NCI-H1436 (cell line): Measurements from ENCODE around the gene ALDH6A1.

ENCODE experiments used
- DNase-seq: peaks from one replicate; lab custom pipeline; 2025; lab: John Stamatoyannopoulos, UW

Gene ALDH6A1

DNA sequence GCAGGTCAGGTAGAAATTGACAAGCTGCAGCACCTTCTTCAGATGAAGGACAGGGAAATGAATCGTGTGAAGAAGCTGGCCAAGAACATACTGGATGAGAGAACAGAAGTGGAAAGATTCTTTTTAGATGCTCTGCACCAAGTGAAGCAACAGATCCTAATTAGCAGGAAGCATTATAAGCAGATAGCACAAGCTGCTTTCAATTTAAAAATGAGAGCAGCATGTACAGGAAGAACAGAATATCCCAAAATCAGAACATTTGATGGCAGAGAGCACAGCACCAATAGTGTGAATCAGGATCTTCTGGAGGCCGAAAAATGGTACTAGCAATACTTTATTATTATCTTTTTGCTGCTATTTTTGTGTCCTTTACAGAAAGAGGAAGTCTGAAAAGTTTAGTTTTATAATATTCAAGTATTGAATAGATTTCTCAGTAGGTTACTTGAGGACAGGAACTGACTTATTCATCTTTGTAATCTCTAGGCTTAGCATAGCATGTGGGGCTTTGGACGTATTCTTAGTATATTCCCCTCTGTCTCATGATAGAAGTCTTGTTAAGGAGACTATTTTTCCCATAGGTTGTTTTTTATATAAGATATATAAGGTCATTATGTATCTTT lies 34.3 kb downstream of the ALDH6A1 start:
- no peak for DNase-seq

- DNase-seq, result no peak
Observed at GRCh38 chr14:74048281-74048680, 36.0 kb downstream of the ALDH6A1 start.

- DNase-seq, result no peak
Observed at GRCh38 chr14:74045522-74045921, 38.7 kb downstream of the ALDH6A1 start.

DNA sequence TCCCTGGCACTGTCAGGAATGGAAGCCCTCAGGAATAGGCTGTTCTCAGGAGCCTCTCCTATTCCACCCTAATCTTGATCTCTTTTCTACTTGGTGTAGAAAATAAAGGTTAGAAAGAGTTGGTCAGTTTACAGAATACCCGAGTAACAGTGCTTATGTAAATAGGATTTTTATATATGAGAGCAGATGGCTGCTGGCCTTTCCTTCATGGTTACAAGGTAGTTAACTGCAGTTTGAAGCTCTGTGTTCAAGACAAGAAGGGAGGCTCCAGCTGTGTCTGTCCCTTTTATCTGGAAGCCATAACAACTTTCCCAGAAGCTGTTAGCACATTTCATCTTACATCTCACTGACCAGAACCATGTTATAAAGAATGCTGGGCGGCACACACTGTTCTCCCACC lies 42.0 kb downstream of the ALDH6A1 start:
- DNase-seq, result no peak

GRCh38 chr14:74038020-74038859 lies 46.0 kb downstream of the ALDH6A1 start:
- peak; percentile 39 for DNase-seq

DNA sequence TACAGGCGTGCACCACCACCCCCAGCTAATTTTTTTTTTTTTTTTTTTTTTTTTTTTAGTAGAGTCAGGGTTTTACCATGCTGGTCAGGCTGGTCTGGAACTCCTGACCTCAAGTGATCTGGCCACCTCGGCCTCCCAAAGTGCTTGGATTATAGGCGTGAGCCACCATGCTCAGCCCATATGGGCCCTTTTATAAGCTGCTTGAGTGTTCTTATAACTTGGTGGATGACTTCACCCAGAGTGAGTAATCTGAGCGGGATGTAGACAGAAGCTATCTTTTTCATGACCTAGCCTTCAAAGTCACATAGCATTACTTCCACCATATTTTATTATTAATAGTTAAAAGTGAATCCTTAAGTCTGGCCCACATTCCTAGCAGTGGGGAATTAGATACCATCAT lies 48.7 kb downstream of the ALDH6A1 start:
- DNase-seq, result no peak

- DNase-seq, result no peak
Observed at GRCh38 chr14:74034572-74034971, 49.7 kb downstream of the ALDH6A1 start.

DNA sequence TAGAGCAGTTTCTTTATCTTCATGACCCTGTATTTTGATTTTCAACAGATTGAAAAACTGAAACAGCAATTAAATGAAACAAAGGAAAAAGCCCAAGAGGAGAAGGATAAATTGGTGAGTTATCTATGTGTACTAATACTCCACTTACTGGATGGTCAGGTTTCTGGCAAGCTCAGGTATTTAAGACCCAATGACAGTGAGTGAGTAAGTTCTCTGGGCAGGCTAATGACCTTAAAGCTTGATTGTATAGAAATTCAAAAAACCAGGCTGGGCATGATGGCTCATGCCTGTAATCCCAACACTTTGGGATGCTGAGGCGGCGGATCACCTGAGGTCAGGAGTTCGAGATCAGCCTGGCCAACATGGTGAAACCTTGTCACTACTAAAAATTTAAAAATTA lies 55.1 kb downstream of the ALDH6A1 start:
- DNase-seq, result no peak

GRCh38 chr14:74022346-74022745 lies 61.9 kb downstream of the ALDH6A1 start:
- no peak for DNase-seq

GRCh38 chr14:74019408-74020137 lies 64.7 kb downstream of the ALDH6A1 start:
- DNase-seq, result no peak

- peak; percentile 71 for DNase-seq
Observed at GRCh38 chr14:74018586-74019407, 65.5 kb downstream of the ALDH6A1 start, which contains the start of the genes BBOF1 and ENTPD5. TSS of gene BBOF1 (plus strand) at chr14:74019349. CDS start at chr14:74019479, 130 bp downstream. TSS of gene ENTPD5 (minus strand) at chr14:74019288. CDS start at chr14:73988102, 31,186 bp downstream.

DNA sequence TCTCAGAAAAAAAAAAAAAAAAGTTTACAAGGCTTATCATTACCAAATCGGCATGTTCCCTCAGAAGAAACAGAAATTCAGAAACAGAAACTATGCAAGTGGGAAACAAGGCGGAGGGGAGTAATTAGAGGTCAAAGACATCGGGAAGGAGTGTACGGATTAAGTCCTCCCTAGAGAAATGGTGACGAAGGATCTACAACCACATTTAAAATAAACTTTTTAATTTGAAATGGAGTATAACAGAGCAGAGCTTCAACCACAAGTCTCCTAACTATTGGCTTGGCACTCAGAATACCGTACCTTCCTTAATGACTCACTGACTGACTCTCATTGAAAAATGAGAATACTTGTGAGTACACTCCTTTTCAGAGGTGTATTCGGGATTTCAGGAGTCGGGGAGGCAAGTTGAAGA lies 66.1 kb downstream of the ALDH6A1 start:
- no peak for DNase-seq

DNA sequence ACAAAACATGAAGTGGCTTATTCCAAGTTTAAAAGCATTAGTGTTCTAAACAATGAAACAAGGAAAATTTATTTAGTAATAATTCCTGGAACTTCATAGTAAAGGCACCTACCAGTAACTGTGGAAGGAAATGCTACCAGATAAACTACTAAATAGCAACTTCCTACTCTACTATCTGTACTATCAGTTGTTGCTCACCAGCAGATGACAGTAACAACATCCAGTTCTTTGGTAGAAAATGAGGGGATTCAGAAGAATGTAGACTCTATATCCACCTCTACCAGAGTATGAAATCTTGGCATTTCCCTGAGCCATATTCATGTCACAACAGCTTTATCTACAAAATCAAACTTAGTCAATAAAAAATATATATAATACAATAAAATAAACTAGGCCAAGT lies 68.3 kb downstream of the ALDH6A1 start:
- DNase-seq, result no peak

GRCh38 chr14:74015176-74015575 lies 69.1 kb downstream of the ALDH6A1 start:
- DNase-seq, result no peak

DNA sequence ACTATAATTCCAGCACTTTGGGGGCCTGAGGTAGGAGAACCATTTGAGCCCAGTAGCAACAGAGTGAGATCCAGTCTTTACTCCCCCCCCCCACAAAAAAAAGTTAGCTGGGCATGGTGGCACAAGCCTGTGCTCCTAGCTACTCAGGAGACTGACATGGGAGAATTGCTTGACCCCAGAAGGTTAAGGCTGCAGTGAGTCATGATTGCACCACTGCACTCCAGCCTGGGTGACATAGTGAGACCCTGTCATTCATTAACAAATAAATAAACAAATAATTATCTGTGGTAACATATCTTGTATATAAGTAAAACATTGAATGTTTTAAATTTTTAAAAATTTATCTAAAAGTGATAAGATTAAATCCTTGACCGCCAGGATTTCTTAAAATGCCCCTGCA lies 70.0 kb downstream of the ALDH6A1 start:
- DNase-seq, result no peak

GRCh38 chr14:74008843-74009499 lies 75.3 kb downstream of the ALDH6A1 start:
- DNase-seq, result no peak
